OCI-LY3 (cell line): ENCODE measurements around the gene KCNQ1.

ENCODE experiments used
- EZH2phosphoT487 ChIP-seq: fragments of 200-600 bp; shearing (Covaris generic); IDR thresholded peaks from 2 replicates; pipeline ENCODE4 v1.6.1; 2018; ENCODE audit warnings: antibody characterized with exemption, mixed run types, low read depth
- TF ChIP-seq, protein P1 (sequence below): fragments of 200-600, 300-600 bp; sonication (generic); IDR thresholded peaks from 2 replicates; pipeline ENCODE4 v1.5.1; 2014; ENCODE audit warnings: antibody characterized with exemption, low read length, low read depth

GRCh38 chr11:2663506-2663905 is 218.7 kb downstream of the KCNQ1 start:
- TF ChIP-seq, protein P1, sequence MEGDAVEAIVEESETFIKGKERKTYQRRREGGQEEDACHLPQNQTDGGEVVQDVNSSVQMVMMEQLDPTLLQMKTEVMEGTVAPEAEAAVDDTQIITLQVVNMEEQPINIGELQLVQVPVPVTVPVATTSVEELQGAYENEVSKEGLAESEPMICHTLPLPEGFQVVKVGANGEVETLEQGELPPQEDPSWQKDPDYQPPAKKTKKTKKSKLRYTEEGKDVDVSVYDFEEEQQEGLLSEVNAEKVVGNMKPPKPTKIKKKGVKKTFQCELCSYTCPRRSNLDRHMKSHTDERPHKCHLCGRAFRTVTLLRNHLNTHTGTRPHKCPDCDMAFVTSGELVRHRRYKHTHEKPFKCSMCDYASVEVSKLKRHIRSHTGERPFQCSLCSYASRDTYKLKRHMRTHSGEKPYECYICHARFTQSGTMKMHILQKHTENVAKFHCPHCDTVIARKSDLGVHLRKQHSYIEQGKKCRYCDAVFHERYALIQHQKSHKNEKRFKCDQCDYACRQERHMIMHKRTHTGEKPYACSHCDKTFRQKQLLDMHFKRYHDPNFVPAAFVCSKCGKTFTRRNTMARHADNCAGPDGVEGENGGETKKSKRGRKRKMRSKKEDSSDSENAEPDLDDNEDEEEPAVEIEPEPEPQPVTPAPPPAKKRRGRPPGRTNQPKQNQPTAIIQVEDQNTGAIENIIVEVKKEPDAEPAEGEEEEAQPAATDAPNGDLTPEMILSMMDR, result no peak
- no peak for TF ChIP-seq EZH2phosphoT487
